ENCODE data around the gene KDM7A. TPM values are rescaled to one million over a fixed set of nuclear protein-coding genes. Genes with fewer than 3 reads are reported as not detected.

KDM7A gene
- total RNA-seq, 6 donors from 2014 or later, result 12.9 to 41.8 (median 18.2) TPM

DNA sequence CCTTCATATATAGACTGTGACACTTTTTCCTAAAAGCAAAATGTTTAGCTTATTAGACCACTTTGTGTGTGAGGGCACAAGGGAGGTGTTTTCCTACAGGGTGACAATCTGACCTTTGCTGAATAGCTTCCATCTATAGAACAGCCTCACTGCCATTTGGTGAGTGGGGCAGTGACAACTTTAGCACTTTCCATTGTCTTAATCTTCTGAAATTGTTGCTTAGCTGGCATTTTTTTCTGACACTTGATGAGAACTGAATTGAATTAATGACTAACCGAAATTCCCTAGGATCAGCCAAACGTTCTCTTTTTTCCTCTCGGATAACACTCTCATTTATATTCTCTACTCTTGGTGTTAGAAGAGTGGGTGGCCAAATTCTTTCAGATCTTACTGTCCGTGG lies 30.2 kb downstream of the KDM7A start:
- Histone ChIP-seq H3K9me3 (no peaks in the 10 kb centered on the region), H3K4me3 (no peak overlapping the region), H3K36me3 (peaks cover 0 to 2% (median 0%) of the 10 kb centered on the region in 4 donors), H3K27ac (no peak overlapping the region), H3K27me3 (no peaks in the 10 kb centered on the region), H3K4me1 (peaks cover 0 to 4% (median 1%) of the 10 kb centered on the region in 4 donors)
- TF ChIP-seq POLR2AphosphoS5 (IDR thresholded peaks at IDR 0.05) (no peak), POLR2A (IDR thresholded peaks at IDR 0.05) (no peak), EP300 (IDR thresholded peaks at IDR 0.05) (no peak)
- TF ChIP-seq, protein P1, sequence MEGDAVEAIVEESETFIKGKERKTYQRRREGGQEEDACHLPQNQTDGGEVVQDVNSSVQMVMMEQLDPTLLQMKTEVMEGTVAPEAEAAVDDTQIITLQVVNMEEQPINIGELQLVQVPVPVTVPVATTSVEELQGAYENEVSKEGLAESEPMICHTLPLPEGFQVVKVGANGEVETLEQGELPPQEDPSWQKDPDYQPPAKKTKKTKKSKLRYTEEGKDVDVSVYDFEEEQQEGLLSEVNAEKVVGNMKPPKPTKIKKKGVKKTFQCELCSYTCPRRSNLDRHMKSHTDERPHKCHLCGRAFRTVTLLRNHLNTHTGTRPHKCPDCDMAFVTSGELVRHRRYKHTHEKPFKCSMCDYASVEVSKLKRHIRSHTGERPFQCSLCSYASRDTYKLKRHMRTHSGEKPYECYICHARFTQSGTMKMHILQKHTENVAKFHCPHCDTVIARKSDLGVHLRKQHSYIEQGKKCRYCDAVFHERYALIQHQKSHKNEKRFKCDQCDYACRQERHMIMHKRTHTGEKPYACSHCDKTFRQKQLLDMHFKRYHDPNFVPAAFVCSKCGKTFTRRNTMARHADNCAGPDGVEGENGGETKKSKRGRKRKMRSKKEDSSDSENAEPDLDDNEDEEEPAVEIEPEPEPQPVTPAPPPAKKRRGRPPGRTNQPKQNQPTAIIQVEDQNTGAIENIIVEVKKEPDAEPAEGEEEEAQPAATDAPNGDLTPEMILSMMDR (IDR thresholded peaks at IDR 0.05), result no peak
- no peak for ATAC-seq (ENCODE audit: low FRiP score in 2 of 2)
- WGBS, 2 donors, result 81 to 84% methylated on average over 4 of the region's 4 CpGs
- no peak for DNase-seq

DNA sequence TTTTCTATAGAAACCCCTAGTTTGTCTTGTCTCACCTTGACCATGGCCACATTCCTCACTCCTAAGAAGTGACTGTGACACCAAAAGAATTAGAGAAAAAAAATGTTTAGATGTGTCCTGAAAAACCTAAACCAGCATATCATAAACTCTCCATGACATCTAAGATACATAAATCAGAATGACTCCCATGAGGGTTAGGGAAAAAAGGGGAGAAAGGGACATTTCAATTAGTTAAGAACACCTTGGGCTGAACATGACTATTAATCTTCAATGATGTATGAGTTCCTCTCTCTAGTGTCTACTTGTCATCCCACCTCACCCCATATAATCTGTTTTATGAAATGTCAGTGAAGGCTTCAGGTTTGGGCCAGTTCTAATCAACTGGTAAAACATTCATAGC lies 31.1 kb downstream of the KDM7A start:
- TF ChIP-seq POLR2A (IDR thresholded peaks at IDR 0.05) (no peak), EP300 (IDR thresholded peaks at IDR 0.05) (no peak), POLR2AphosphoS5 (IDR thresholded peaks at IDR 0.05) (no peak)
- TF ChIP-seq, protein P1 (IDR thresholded peaks at IDR 0.05), result no peak
- ATAC-seq (ENCODE audit: low FRiP score in 2 of 2) (no peak), DNase-seq (no peak)
- H3K27ac ChIP-seq, result no peak overlapping the region
- peaks cover 0 to 4% (median 0%) of the 10 kb centered on the region in 4 donors for H3K4me1 ChIP-seq
- H3K9me3 ChIP-seq, result no peaks in the 10 kb centered on the region
- peaks cover 0 to 2% (median 0%) of the 10 kb centered on the region in 4 donors for H3K36me3 ChIP-seq
- H3K27me3 ChIP-seq, result no peaks in the 10 kb centered on the region
- no peak overlapping the region for H3K4me3 ChIP-seq

DNA sequence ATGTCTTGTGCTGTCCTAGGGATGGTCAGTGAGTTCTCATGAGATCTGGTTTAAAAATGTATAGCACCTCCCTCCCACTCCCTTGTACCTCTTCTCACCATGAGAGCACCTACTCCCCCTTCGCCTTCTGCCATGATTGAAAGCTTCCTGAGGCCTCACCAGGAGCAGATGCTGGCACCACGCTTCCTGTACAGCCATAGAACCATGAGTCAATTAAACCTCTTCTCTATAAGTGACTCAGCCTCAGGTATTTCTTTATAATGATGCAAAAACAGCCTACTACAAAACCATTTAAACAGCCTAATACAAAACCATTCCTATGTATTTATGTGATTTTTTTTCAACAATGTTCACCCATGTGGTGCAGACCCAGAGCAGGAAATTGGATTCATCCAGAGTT lies 32.0 kb downstream of the KDM7A start:
- ATAC-seq (ENCODE audit: low FRiP score in 2 of 2), result no peak
- H3K9me3 ChIP-seq, result no peaks in the 10 kb centered on the region
- 97 to 100% methylated on average over 2 of the region's 2 CpGs for WGBS, 2 donors

DNA sequence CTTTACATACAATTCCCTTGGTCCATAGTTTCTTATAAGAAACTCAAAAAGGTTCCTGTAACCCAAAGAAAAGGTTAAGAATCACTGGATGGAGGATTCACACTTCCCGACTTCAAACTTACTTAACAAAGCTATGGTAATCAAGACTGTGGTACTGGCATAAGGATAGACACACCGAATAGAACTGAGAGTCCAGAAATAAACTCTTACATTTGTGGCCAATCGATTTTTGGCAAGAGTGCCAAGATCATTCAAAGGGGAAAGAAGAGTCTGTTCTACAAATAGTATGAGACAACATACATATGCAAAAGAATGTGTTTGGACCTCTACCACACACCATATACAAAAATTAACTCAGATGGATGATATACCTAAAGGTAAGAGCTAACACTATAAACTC lies 32.8 kb downstream of the KDM7A start:
- WGBS, 2 donors, result 88 to 94% methylated on average over 3 of the region's 3 CpGs
- Histone ChIP-seq H3K4me1 (no peaks in the 10 kb centered on the region), H3K36me3 (peaks cover 0 to 2% (median 0%) of the 10 kb centered on the region in 4 donors), H3K4me3 (no peak overlapping the region), H3K27me3 (no peaks in the 10 kb centered on the region), H3K9me3 (no peaks in the 10 kb centered on the region), H3K27ac (no peak overlapping the region)
- TF ChIP-seq, protein P1 (IDR thresholded peaks at IDR 0.05), result no peak
- no peak for TF ChIP-seq POLR2A (IDR thresholded peaks at IDR 0.05)
- no peak for TF ChIP-seq POLR2AphosphoS5 (IDR thresholded peaks at IDR 0.05)
- TF ChIP-seq EP300 (IDR thresholded peaks at IDR 0.05), result no peak
- DNase-seq (no peak), ATAC-seq (ENCODE audit: low FRiP score in 2 of 2) (no peak)

More for the DNA sequence above, 32.0 kb downstream of the KDM7A start:
- Histone ChIP-seq H3K27me3 (no peaks in the 10 kb centered on the region), H3K36me3 (peaks cover 0 to 2% (median 0%) of the 10 kb centered on the region in 4 donors), H3K4me3 (no peak overlapping the region), H3K4me1 (peaks cover 0 to under 1% (median 0%) of the 10 kb centered on the region in 4 donors), H3K27ac (no peak overlapping the region)
- no peak for TF ChIP-seq POLR2A (IDR thresholded peaks at IDR 0.05)
- TF ChIP-seq, protein P1 (IDR thresholded peaks at IDR 0.05), result no peak
- no peak for TF ChIP-seq POLR2AphosphoS5 (IDR thresholded peaks at IDR 0.05)
- no peak for TF ChIP-seq EP300 (IDR thresholded peaks at IDR 0.05)
- DNase-seq, result no peak

DNA sequence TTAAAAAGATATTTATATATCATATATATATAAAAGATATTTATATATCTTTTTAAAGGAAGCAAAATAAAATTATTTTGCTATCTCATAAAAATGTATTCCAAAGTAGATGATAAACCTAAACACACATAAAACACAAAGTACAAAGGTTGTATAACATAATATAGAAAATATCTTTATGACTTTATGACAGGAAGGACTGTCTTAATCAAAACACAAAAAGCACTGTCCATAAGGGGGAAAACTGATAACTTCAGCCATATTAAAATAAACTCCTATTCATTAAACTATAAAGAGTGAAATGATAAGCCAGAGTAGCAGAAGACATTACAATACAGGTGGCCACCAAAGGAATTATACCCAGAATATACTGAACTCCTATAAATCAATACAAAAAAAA lies 34.8 kb downstream of the KDM7A start:
- no peak overlapping the region for H3K27ac ChIP-seq

More for the DNA sequence above, 34.8 kb downstream of the KDM7A start:
- no peaks in the 10 kb centered on the region for H3K4me1 ChIP-seq
- no peak for DNase-seq
- peaks cover 0 to 3% (median 0%) of the 10 kb centered on the region in 4 donors for H3K36me3 ChIP-seq
- ATAC-seq (ENCODE audit: low FRiP score in 2 of 2), result no peak
- no peak overlapping the region for H3K4me3 ChIP-seq
- TF ChIP-seq, protein P1 (IDR thresholded peaks at IDR 0.05), result no peak
- TF ChIP-seq POLR2AphosphoS5 (IDR thresholded peaks at IDR 0.05), result no peak
- TF ChIP-seq EP300 (IDR thresholded peaks at IDR 0.05), result no peak
- TF ChIP-seq POLR2A (IDR thresholded peaks at IDR 0.05), result no peak
- H3K27me3 ChIP-seq, result no peaks in the 10 kb centered on the region
- H3K9me3 ChIP-seq, result no peaks in the 10 kb centered on the region

Measured in upper lobe of left lung (tissue), 6 donors.